Tibial nerve (tissue), 4 donors: Measurements from ENCODE around the gene SLC1A1.

Experiments
- EP300 ChIP-seq, 2 donors: sonication (generic); formaldehyde crosslinking; IDR thresholded peaks; one replicate each; pipeline ENCODE4 v1.6.1; 2017; ENCODE audit warnings: antibody characterized with exemption in 2 of 2, mild to moderate bottlenecking in 1 of 2
- POLR2A ChIP-seq, 2 donors: fragments of 450-650 bp; IDR thresholded peaks; one replicate each; pipeline ENCODE4 v1.6.1; 2017; ENCODE audit warnings: antibody characterized with exemption in 2 of 2, mild to moderate bottlenecking in 2 of 2, moderate library complexity in 2 of 2
- TF ChIP-seq, protein P1 (sequence below), 5 experiments: fragments of 200-600 bp in 3 of 5; fragments of 450-650 bp in 2 of 5; sonication (generic) in 3 of 5; IDR thresholded peaks; one replicate each; pipeline ENCODE4 v1.5.1; 2016 to 2019; ENCODE audit warnings: antibody characterized with exemption in 5 of 5, mild to moderate bottlenecking in 3 of 5, moderate library complexity in 2 of 5

DNA sequence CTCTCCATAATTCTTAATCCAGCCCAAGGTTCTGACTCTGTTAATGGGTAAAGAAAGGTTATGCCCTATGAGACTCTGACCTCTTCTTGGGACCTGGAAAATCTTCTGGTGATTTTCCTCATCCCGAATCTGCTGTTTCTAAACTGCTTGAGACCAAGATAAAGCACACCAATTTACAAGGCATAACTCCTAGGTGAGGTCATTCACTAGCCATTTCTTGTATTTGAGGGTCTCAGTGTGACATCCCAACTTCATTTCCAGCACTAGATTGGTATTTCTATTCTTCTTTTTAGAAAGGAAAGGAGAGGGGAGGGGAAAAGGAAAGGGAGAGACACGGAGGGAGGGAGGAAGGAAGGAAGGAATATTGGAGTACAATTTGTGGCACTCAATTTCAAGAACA, 51.6 kb downstream of the SLC1A1 start:
- TF ChIP-seq, protein P1, sequence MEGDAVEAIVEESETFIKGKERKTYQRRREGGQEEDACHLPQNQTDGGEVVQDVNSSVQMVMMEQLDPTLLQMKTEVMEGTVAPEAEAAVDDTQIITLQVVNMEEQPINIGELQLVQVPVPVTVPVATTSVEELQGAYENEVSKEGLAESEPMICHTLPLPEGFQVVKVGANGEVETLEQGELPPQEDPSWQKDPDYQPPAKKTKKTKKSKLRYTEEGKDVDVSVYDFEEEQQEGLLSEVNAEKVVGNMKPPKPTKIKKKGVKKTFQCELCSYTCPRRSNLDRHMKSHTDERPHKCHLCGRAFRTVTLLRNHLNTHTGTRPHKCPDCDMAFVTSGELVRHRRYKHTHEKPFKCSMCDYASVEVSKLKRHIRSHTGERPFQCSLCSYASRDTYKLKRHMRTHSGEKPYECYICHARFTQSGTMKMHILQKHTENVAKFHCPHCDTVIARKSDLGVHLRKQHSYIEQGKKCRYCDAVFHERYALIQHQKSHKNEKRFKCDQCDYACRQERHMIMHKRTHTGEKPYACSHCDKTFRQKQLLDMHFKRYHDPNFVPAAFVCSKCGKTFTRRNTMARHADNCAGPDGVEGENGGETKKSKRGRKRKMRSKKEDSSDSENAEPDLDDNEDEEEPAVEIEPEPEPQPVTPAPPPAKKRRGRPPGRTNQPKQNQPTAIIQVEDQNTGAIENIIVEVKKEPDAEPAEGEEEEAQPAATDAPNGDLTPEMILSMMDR (IDR thresholded peaks at IDR 0.05) = no peak
- TF ChIP-seq POLR2A (IDR thresholded peaks at IDR 0.05) (no peak), EP300 (IDR thresholded peaks at IDR 0.05) (no peak)
